Thyroid gland (tissue), 4 donors: ENCODE data around the gene SSX2IP.

ENCODE experiments used
- CTCF ChIP-seq, 6 experiments: fragments of 200-600 bp in 3 of 6; fragments of 450-650 bp in 3 of 6; sonication (generic) in 3 of 6; IDR thresholded peaks; one replicate each; pipeline ENCODE4 v1.5.1; 2016 to 2019; ENCODE audit warnings: antibody characterized with exemption in 6 of 6, mild to moderate bottlenecking in 2 of 6, inconsistent platforms in 1 of 6, moderate library complexity in 1 of 6
- POLR2A ChIP-seq, 2 donors: fragments of 450-650 bp; IDR thresholded peaks; one replicate each; pipeline ENCODE4 v1.6.1; 2017; ENCODE audit warnings: antibody characterized with exemption in 2 of 2, mild to moderate bottlenecking in 2 of 2, moderate library complexity in 1 of 2

GRCh38 chr1:84632137-84632536 lies 58.1 kb downstream of the SSX2IP start:
- TF ChIP-seq POLR2A (IDR thresholded peaks at IDR 0.05), result no peak
- TF ChIP-seq CTCF (IDR thresholded peaks at IDR 0.05), result no peak
